GM12878 (cell line): Measurements from ENCODE around the gene LRCH3. TPM values are rescaled to one million over a fixed set of nuclear protein-coding genes. Genes with fewer than 3 reads are reported as not detected.

Experiments used
- BMI1 ChIP-seq: fragments of 450-650 bp; IDR thresholded peaks from 2 replicates; pipeline ENCODE4 v1.6.1; 2016; ENCODE audit warnings: mild to moderate bottlenecking, moderate library complexity, borderline replicate concordance
- CBFB ChIP-seq: IDR thresholded peaks from 2 replicates; pipeline ENCODE4 v1.6.1; 2016; ENCODE audit warnings: antibody characterized with exemption, low read depth
- CBX5 ChIP-seq: sonication (generic); IDR thresholded peaks from 2 replicates; pipeline ENCODE4 v1.6.1; 2016; ENCODE audit warnings: low read depth, moderate library complexity, mild to moderate bottlenecking, inconsistent platforms
- CTCF ChIP-seq, 3 experiments: IDR thresholded peaks in 2 of 3; conservative IDR thresholded peaks in 1 of 3; 2 replicates each; pipeline ENCODE4 v1.5.1; 2011; ENCODE audit warnings: low read depth in 3 of 3, low read length in 3 of 3, mild to moderate bottlenecking in 3 of 3, control low read depth in 2 of 3, moderate library complexity in 2 of 3, inconsistent platforms in 1 of 3, mixed read lengths in 1 of 3; ENCODE audit not compliant: control insufficient read depth in 2 of 3, insufficient read depth in 1 of 3; ENCODE audit errors: extremely low read depth in 1 of 3
- EGR1 ChIP-seq, 2 experiments: IDR thresholded peaks; 1 replicate in 1 of 2; 2 replicates in 1 of 2; pipeline ENCODE4 v1.6.1; 2011 to 2012; ENCODE audit warnings: low read depth in 2 of 2, low read length in 2 of 2, borderline replicate concordance in 1 of 2, mild to moderate bottlenecking in 1 of 2, moderate library complexity in 1 of 2
- ETV6 ChIP-seq, 2 experiments: fragments of 450-650 bp in 1 of 2; IDR thresholded peaks in 1 of 2; conservative IDR thresholded peaks in 1 of 2; 2 replicates each; pipeline ENCODE4 v1.6.1; 2014; ENCODE audit warnings: antibody characterized with exemption in 1 of 2, borderline replicate concordance in 1 of 2, low read depth in 1 of 2, mild to moderate bottlenecking in 1 of 2, moderate library complexity in 1 of 2
- EZH2 ChIP-seq: IDR thresholded peaks from 2 replicates; pipeline ENCODE4 v1.6.1; 2012; ENCODE audit warnings: low read depth, mild to moderate bottlenecking, control low read depth, inconsistent platforms, low read length, borderline replicate concordance; ENCODE audit not compliant: control insufficient read depth
- JUND ChIP-seq: IDR thresholded peaks from 2 replicates; pipeline ENCODE4 v1.6.1; 2012; ENCODE audit warnings: low read depth, mild to moderate bottlenecking, low read length, improper control_type of control experiment, moderate library complexity
- KDM1A ChIP-seq: fragments of 200-600 bp; sonication (generic); IDR thresholded peaks from 2 replicates; pipeline ENCODE4 v1.6.1; 2016; ENCODE audit warnings: borderline replicate concordance
- NFIC ChIP-seq: IDR thresholded peaks from 2 replicates; pipeline ENCODE4 v1.6.1; 2012; ENCODE audit warnings: low read depth, mild to moderate bottlenecking, inconsistent platforms, low read length, moderate library complexity
- NKRF ChIP-seq: fragments of 450-650 bp; conservative IDR thresholded peaks from 2 replicates; pipeline ENCODE4 v1.6.1; 2017; ENCODE audit warnings: mild to moderate bottlenecking, moderate library complexity
- NR2F1 ChIP-seq: fragments of 450-650 bp; conservative IDR thresholded peaks from 2 replicates; pipeline ENCODE4 v1.6.1; 2017; ENCODE audit warnings: mild to moderate bottlenecking
- POLR2A ChIP-seq: IDR thresholded peaks from 2 replicates; pipeline ENCODE4 v1.6.1; 2011; ENCODE audit warnings: low read depth, mild to moderate bottlenecking, low read length
- RFX5 ChIP-seq: IDR thresholded peaks from 2 replicates; pipeline ENCODE4 v1.6.1; 2011; ENCODE audit warnings: low read depth, low read length, improper control_type of control experiment
- RUNX3 ChIP-seq: IDR thresholded peaks from 2 replicates; pipeline ENCODE4 v1.6.1; 2012; ENCODE audit warnings: low read length, inconsistent platforms
- SKIL ChIP-seq: fragments of 450-650 bp; IDR thresholded peaks from 2 replicates; pipeline ENCODE4 v1.6.1; 2017; ENCODE audit warnings: mild to moderate bottlenecking, low read depth, inconsistent platforms; ENCODE audit not compliant: poor library complexity, severe bottlenecking
- SMC3 ChIP-seq: IDR thresholded peaks from 2 replicates; pipeline ENCODE4 v1.6.1; 2011; ENCODE audit warnings: low read length, improper control_type of control experiment, borderline replicate concordance
- TCF3 ChIP-seq: IDR thresholded peaks from 2 replicates; pipeline ENCODE4 v1.6.1; 2012; ENCODE audit warnings: low read depth, mild to moderate bottlenecking, low read length, borderline replicate concordance; ENCODE audit not compliant: insufficient read depth
- YBX1 ChIP-seq: fragments of 450-650 bp; IDR thresholded peaks from 2 replicates; pipeline ENCODE4 v1.6.1; 2016; ENCODE audit warnings: antibody characterized with exemption
- ZNF217 ChIP-seq: fragments of 450-650 bp; IDR thresholded peaks from 2 replicates; pipeline ENCODE4 v1.6.1; 2017; ENCODE audit warnings: antibody characterized with exemption, mild to moderate bottlenecking
- ZSCAN29 ChIP-seq: fragments of 450-650 bp; IDR thresholded peaks from 2 replicates; pipeline ENCODE4 v1.6.1; 2017; ENCODE audit warnings: mild to moderate bottlenecking, moderate library complexity
- polyA plus RNA-seq, 11 experiments: library from polyadenylated mRNA; depleted of rRNA in 4 of 11; unstranded in 6 of 11; stranded (reverse) in 5 of 11; fragments of >200 nt; fragmentation: Nextera tagmentation in 4 of 11; fragmentation: Illumina TruSeq in 1 of 11; extraction: Ambion mirVana in 4 of 11; extraction: Trizol in 1 of 11; gene quantifications; 1 replicate in 1 of 11; 2 replicates in 10 of 11; pipeline versions ENCODE4 v1.2.1 to v1.2.3, GENCODE V29; 2011 to 2016; ENCODE audit warnings: inconsistent platforms in 2 of 11, missing spikeins in 2 of 11, low read depth in 1 of 11
- total RNA-seq, 4 experiments: library from RNA; depleted of rRNA in 3 of 4; stranded (reverse); fragments of >200 nt in 3 of 4; fragmentation: Illumina TruSeq in 1 of 4; extraction: Trizol in 1 of 4; gene quantifications; 2 replicates each; pipeline versions ENCODE4 v1.2.1 to v1.2.3, GENCODE V29; 2013 to 2021

Gene LRCH3
- total and polyA plus RNA-seq, 10 of the 15 experiments (the other 5 are each of a cell fraction or from before 2014, with no cell fraction given), result 3.9 to 136 (median 40.6) TPM

GRCh38 chr3:197750858-197751737 lies 40.0 kb upstream of the LRCH3 start (continued):
- TF ChIP-seq ZSCAN29 (no peak), NR2F1 (no peak), RUNX3 (no peak; the same call in 1 of the 2 replicates), ETV6 (conservative IDR thresholded peaks at IDR 0.05 in 1 of 2, IDR thresholded peaks at IDR 0.05 in 1 of 2; ENCODE audit: borderline replicate concordance in 1 of 2, low read depth in 1 of 2) (0 out of 4 replicates have a peak, but pooled peaks of 1 of the 2 experiments have one; percentile 1), POLR2A (no peak), JUND (no peak), SKIL (peak; percentile 47), RFX5 (no peak), SMC3 (no peak), BMI1 (no peak), NFIC (peak; percentile 55; the same call in 1 of the 2 replicates), NKRF (no peak), CTCF (IDR thresholded peaks at IDR 0.05 in 2 of 3, conservative IDR thresholded peaks at IDR 0.05 in 1 of 3; ENCODE audit: control insufficient read depth in 2 of 3, extremely low read depth in 1 of 3, insufficient read depth in 1 of 3, low read depth in 3 of 3, low read length in 3 of 3) (no peak), ZNF217 (no peak), KDM1A (no peak), EGR1 (IDR thresholded peaks at IDR 0.05; ENCODE audit: borderline replicate concordance in 1 of 2, low read depth in 2 of 2, low read length in 2 of 2) (peak in 1 of 2 experiments; percentile 17; a peak in 1 of 3 replicates), EZH2 (no peak), YBX1 (0 out of 2 replicates have a peak, but pooled peaks have one; percentile 31), CBFB (no peak; the same call in 1 of the 2 replicates), CBX5 (no peak), TCF3 (no peak)
- TF ChIP-seq, all 136 proteins: peak for 14
